Measurements from ENCODE around the gene TBC1D9B. TPM values are rescaled to one million over a fixed set of nuclear protein-coding genes. Genes with fewer than 3 reads are reported as not detected.
A peak's percentile ranks its signal among the peaks of the same experiment; 100 is the strongest.

Gene TBC1D9B
- total and polyA plus RNA-seq, 4 donors = 32.1 to 120 (median 75.1) TPM

- intact Hi-C loops (cut with DNase I) = no loop called here
- H3K4me1 ChIP-seq (ENCODE audit: control insufficient read depth in 1 of 2, insufficient read depth in 2 of 2, low read length in 2 of 2) = no peaks in the 10 kb centered on the region
These were observed 5.8 kb upstream of the TBC1D9B start for GRCh38 chr5:179913461-179913860.

GRCh38 chr5:179912951-179913350 is 5.3 kb upstream of the TBC1D9B start:
- ATAC-seq (ENCODE audit: low FRiP score) (no peak), DNase-seq (no peak)
- Histone ChIP-seq H3K4me3 (ENCODE audit: low read length in 2 of 2) (no peak overlapping the region), H3K4me1 (ENCODE audit: control insufficient read depth in 1 of 2, insufficient read depth in 2 of 2, low read length in 2 of 2) (no peaks in the 10 kb centered on the region), H3K9me3 (ENCODE audit: control insufficient read depth, low read length) (no peaks in the 10 kb centered on the region), H3K27ac (ENCODE audit: low read depth in 1 of 2, low read length in 2 of 2) (no peak overlapping the region), H3K36me3 (ENCODE audit: control insufficient read depth in 1 of 2, insufficient read depth in 2 of 2, low read length in 1 of 2) (no peaks in the 10 kb centered on the region), H3K27me3 (ENCODE audit: control insufficient read depth in 1 of 2, insufficient read depth in 2 of 2, low read length in 1 of 2) (no peaks in the 10 kb centered on the region)
- WGBS, 2 donors = 87 to 88% methylated on average over 19 of the region's 19 CpGs
- intact Hi-C loops (cut with DNase I) = no loop called here

More at GRCh38 chr5:179913461-179913860, 5.8 kb upstream of the TBC1D9B start:
- no peak for DNase-seq
- ATAC-seq (ENCODE audit: low FRiP score) = no peak
- H3K4me3 ChIP-seq (ENCODE audit: low read length in 2 of 2) = no peak overlapping the region
- no peaks in the 10 kb centered on the region for H3K36me3 ChIP-seq (ENCODE audit: control insufficient read depth in 1 of 2, insufficient read depth in 2 of 2, low read length in 1 of 2)
- H3K27me3 ChIP-seq (ENCODE audit: control insufficient read depth in 1 of 2, insufficient read depth in 2 of 2, low read length in 1 of 2) = no peaks in the 10 kb centered on the region
- H3K27ac ChIP-seq (ENCODE audit: low read depth in 1 of 2, low read length in 2 of 2) = no peak overlapping the region
- 90 to 94% methylated on average over 9 of the region's 9 CpGs for WGBS, 2 donors
- H3K9me3 ChIP-seq (ENCODE audit: control insufficient read depth, low read length) = no peaks in the 10 kb centered on the region

- Histone ChIP-seq H3K36me3 (ENCODE audit: control insufficient read depth in 1 of 2, insufficient read depth in 2 of 2, low read length in 1 of 2) (no peaks in the 10 kb centered on the region), H3K4me1 (ENCODE audit: control insufficient read depth in 1 of 2, insufficient read depth in 2 of 2, low read length in 2 of 2) (no peaks in the 10 kb centered on the region), H3K27ac (ENCODE audit: low read depth in 1 of 2, low read length in 2 of 2) (no peak overlapping the region), H3K4me3 (ENCODE audit: low read length in 2 of 2) (no peak overlapping the region), H3K9me3 (ENCODE audit: control insufficient read depth, low read length) (no peaks in the 10 kb centered on the region), H3K27me3 (ENCODE audit: control insufficient read depth in 1 of 2, insufficient read depth in 2 of 2, low read length in 1 of 2) (no peaks in the 10 kb centered on the region)
- 79 to 83% methylated on average over 7 of the region's 7 CpGs for WGBS, 2 donors
- no peak for DNase-seq
- no peak for ATAC-seq (ENCODE audit: low FRiP score)
- intact Hi-C loops (cut with DNase I) = no loop called here
These were observed 4.7 kb upstream of the TBC1D9B start for GRCh38 chr5:179912386-179912785.

- no peaks in the 10 kb centered on the region for H3K27me3 ChIP-seq (ENCODE audit: control insufficient read depth in 1 of 2, insufficient read depth in 2 of 2, low read length in 1 of 2)
- H3K4me3 ChIP-seq (ENCODE audit: low read length in 2 of 2) = no peak overlapping the region
- no peaks in the 10 kb centered on the region for H3K9me3 ChIP-seq (ENCODE audit: control insufficient read depth, low read length)
- H3K4me1 ChIP-seq (ENCODE audit: control insufficient read depth in 1 of 2, insufficient read depth in 2 of 2, low read length in 2 of 2) = no peaks in the 10 kb centered on the region
- WGBS, 2 donors = 92 to 93% methylated on average over 6 of the region's 6 CpGs
- H3K36me3 ChIP-seq (ENCODE audit: control insufficient read depth in 1 of 2, insufficient read depth in 2 of 2, low read length in 1 of 2) = peaks cover 0 to 2% of the 10 kb centered on the region in 2 donors
- H3K27ac ChIP-seq (ENCODE audit: low read depth in 1 of 2, low read length in 2 of 2) = no peak overlapping the region
- no peak for ATAC-seq (ENCODE audit: low FRiP score)
- DNase-seq = peak; percentile 2 to 7
- intact Hi-C loops (cut with DNase I) = loop anchor here (5.0 kb wide), 3 partner anchors 102 to 163 kb away; partner anchors contain the start of genes MGAT4B (in 1 of the 2) and RNF130 (in 1 of the 2)
These were observed 1.5 kb upstream of the TBC1D9B start for GRCh38 chr5:179909224-179909623.

- Histone ChIP-seq H3K9me3 (ENCODE audit: control insufficient read depth, low read length) (no peaks in the 10 kb centered on the region), H3K4me1 (ENCODE audit: control insufficient read depth in 1 of 2, insufficient read depth in 2 of 2, low read length in 2 of 2) (no peaks in the 10 kb centered on the region), H3K4me3 (ENCODE audit: low read length in 2 of 2) (no peak overlapping the region), H3K27ac (ENCODE audit: low read depth in 1 of 2, low read length in 2 of 2) (no peak overlapping the region), H3K27me3 (ENCODE audit: control insufficient read depth in 1 of 2, insufficient read depth in 2 of 2, low read length in 1 of 2) (no peaks in the 10 kb centered on the region), H3K36me3 (ENCODE audit: control insufficient read depth in 1 of 2, insufficient read depth in 2 of 2, low read length in 1 of 2) (peaks cover 0 to 5% of the 10 kb centered on the region in 2 donors)
- 86% methylated on average over 16 of the region's 16 CpGs for WGBS, 2 donors
- intact Hi-C loops (cut with DNase I) = loop anchor here (5.0 kb wide), 3 partner anchors 101 to 164 kb away; partner anchors contain the start of genes MGAT4B (in 1 of the 2) and RNF130 (in 1 of the 2)
- DNase-seq = peak in 1 of 2 donors; percentile 56
- ATAC-seq (ENCODE audit: low FRiP score) = peak; percentile 17
These were observed 831 bp upstream of the TBC1D9B start for GRCh38 chr5:179908528-179908927.

- H3K27ac ChIP-seq (ENCODE audit: low read depth in 1 of 2, low read length in 2 of 2) = no peak overlapping the region
- DNase-seq = peak in 1 of 2 donors; percentile 82
- intact Hi-C loops (cut with DNase I) = loop anchor here (5.0 kb wide), 3 partner anchors 100 to 165 kb away; partner anchors contain the start of genes MGAT4B (in 1 of the 2) and RNF130 (in 1 of the 2)
- 8 to 9% methylated on average over 35 to 50 of the region's 50 CpGs for WGBS, 2 donors
- no peaks in the 10 kb centered on the region for H3K27me3 ChIP-seq (ENCODE audit: control insufficient read depth in 1 of 2, insufficient read depth in 2 of 2, low read length in 1 of 2)
- no peaks in the 10 kb centered on the region for H3K4me1 ChIP-seq (ENCODE audit: control insufficient read depth in 1 of 2, insufficient read depth in 2 of 2, low read length in 2 of 2)
- H3K36me3 ChIP-seq (ENCODE audit: control insufficient read depth in 1 of 2, insufficient read depth in 2 of 2, low read length in 1 of 2) = peaks cover 0 to 5% of the 10 kb centered on the region in 2 donors
- H3K9me3 ChIP-seq (ENCODE audit: control insufficient read depth, low read length) = no peaks in the 10 kb centered on the region
- peak; percentile 36 for ATAC-seq (ENCODE audit: low FRiP score)
- H3K4me3 ChIP-seq (ENCODE audit: low read length in 2 of 2) = peak overlapping the region; percentile 82 to 83
These were observed 722 bp downstream of the TBC1D9B start for GRCh38 chr5:179906795-179907555.

- no peak for DNase-seq
- ATAC-seq (ENCODE audit: low FRiP score) = no peak
- intact Hi-C loops (cut with DNase I) = loop anchor here (5.0 kb wide), 3 partner anchors 99 to 166 kb away; partner anchors contain the start of genes MGAT4B (in 1 of the 2) and RNF130 (in 1 of the 2)
- H3K36me3 ChIP-seq (ENCODE audit: control insufficient read depth in 1 of 2, insufficient read depth in 2 of 2, low read length in 1 of 2) = peaks cover 0 to 5% of the 10 kb centered on the region in 2 donors
- no peak overlapping the region for H3K27ac ChIP-seq (ENCODE audit: low read depth in 1 of 2, low read length in 2 of 2)
- H3K4me1 ChIP-seq (ENCODE audit: control insufficient read depth in 1 of 2, insufficient read depth in 2 of 2, low read length in 2 of 2) = no peaks in the 10 kb centered on the region
- no peak overlapping the region for H3K4me3 ChIP-seq (ENCODE audit: low read length in 2 of 2)
- H3K9me3 ChIP-seq (ENCODE audit: control insufficient read depth, low read length) = no peaks in the 10 kb centered on the region
- WGBS, 2 donors = 88 to 91% methylated on average over 24 of the region's 24 CpGs
- H3K27me3 ChIP-seq (ENCODE audit: control insufficient read depth in 1 of 2, insufficient read depth in 2 of 2, low read length in 1 of 2) = no peaks in the 10 kb centered on the region
These were observed 1.4 kb downstream of the TBC1D9B start for GRCh38 chr5:179906294-179906794.

GRCh38 chr5:179905161-179905560 is 2.5 kb downstream of the TBC1D9B start:
- WGBS, 2 donors = 87 to 88% methylated on average over 8 of the region's 8 CpGs
- no peak for DNase-seq
- H3K4me1 ChIP-seq (ENCODE audit: control insufficient read depth in 1 of 2, insufficient read depth in 2 of 2, low read length in 2 of 2) = no peaks in the 10 kb centered on the region
- no peak for ATAC-seq (ENCODE audit: low FRiP score)
- H3K36me3 ChIP-seq (ENCODE audit: control insufficient read depth in 1 of 2, insufficient read depth in 2 of 2, low read length in 1 of 2) = peaks cover 0 to 5% of the 10 kb centered on the region in 2 donors
- H3K27me3 ChIP-seq (ENCODE audit: control insufficient read depth in 1 of 2, insufficient read depth in 2 of 2, low read length in 1 of 2) = no peaks in the 10 kb centered on the region
- H3K27ac ChIP-seq (ENCODE audit: low read depth in 1 of 2, low read length in 2 of 2) = no peak overlapping the region
- no peaks in the 10 kb centered on the region for H3K9me3 ChIP-seq (ENCODE audit: control insufficient read depth, low read length)
- intact Hi-C loops (cut with DNase I) = loop anchor here (5.0 kb wide), 3 partner anchors 98 to 167 kb away; partner anchors contain the start of genes MGAT4B (in 1 of the 2) and RNF130 (in 1 of the 2)
- H3K4me3 ChIP-seq (ENCODE audit: low read length in 2 of 2) = no peak overlapping the region

All from aorta (tissue), 5 donors.